A673 (cell line): ENCODE results near the gene ABHD15.

ENCODE experiments used
- EZH2 ChIP-seq: fragments of 200-600 bp; sonication (generic); IDR thresholded peaks from 2 replicates; pipeline ENCODE4 v1.6.1; 2017; ENCODE audit warnings: borderline replicate concordance, low read depth, mild to moderate bottlenecking, mixed read lengths, antibody characterized with exemption, low read length; ENCODE audit not compliant: poor library complexity, severe bottlenecking
- TF ChIP-seq, protein P1 (sequence below): fragments of 300-800, 200-600 bp; sonication (generic); conservative IDR thresholded peaks from 2 replicates; pipeline ENCODE4 v1.5.1; 2017; ENCODE audit warnings: low read depth, mild to moderate bottlenecking, antibody characterized with exemption, low read length, moderate library complexity, mixed read lengths

DNA sequence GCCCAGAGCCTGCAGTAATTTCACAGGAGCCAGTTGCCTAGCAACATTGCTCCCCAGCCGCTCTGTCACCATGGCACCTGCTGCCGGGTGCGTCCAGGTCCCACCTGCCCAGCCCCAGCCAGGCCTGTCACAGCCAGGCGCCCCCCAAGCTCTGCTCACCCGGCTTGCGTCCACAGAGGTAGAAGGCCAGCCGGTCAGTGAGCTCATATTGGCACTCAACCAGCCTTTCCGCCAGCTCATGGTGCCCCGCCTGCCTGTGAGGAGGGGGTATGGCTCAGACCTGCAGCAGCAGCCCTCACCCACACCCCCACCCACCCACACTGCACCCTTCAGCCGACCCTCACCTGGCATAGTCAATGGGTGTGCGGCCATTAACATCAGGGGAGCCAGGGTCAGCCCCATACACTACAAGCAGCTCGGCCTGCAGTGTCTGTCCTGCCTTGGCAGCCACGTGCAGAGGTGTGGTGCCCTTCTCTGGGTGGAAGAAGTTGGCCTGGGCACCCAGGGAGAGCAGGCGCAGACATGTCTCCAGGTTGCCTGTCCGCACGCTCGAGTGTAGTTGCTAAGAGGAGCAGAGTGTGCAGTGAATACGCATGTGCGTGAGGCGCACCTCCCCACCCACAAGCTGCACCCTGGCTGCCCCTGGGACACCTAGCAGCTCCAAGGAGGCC, 14.9 kb upstream of the ABHD15 start:
- TF ChIP-seq, protein P1, sequence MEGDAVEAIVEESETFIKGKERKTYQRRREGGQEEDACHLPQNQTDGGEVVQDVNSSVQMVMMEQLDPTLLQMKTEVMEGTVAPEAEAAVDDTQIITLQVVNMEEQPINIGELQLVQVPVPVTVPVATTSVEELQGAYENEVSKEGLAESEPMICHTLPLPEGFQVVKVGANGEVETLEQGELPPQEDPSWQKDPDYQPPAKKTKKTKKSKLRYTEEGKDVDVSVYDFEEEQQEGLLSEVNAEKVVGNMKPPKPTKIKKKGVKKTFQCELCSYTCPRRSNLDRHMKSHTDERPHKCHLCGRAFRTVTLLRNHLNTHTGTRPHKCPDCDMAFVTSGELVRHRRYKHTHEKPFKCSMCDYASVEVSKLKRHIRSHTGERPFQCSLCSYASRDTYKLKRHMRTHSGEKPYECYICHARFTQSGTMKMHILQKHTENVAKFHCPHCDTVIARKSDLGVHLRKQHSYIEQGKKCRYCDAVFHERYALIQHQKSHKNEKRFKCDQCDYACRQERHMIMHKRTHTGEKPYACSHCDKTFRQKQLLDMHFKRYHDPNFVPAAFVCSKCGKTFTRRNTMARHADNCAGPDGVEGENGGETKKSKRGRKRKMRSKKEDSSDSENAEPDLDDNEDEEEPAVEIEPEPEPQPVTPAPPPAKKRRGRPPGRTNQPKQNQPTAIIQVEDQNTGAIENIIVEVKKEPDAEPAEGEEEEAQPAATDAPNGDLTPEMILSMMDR: no peak
- TF ChIP-seq EZH2: no peak
